IPS-NIHi7 (cell line): ENCODE measurements around the gene PIM3.
"Not testable (repeated sequence)": the region's sequence is repeated elsewhere in the genome, so short reads cannot be mapped to it uniquely, and the experiment has no call there.

Experiments
- DNase-seq: peaks from one replicate; pipeline ENCODE4 v3.0.0; 2012; ENCODE audit warnings: mixed read lengths; ENCODE audit errors: extremely low spot score

The PIM3 gene

GRCh38 chr22:49943405-49943765 is 17.2 kb upstream of the PIM3 start:
- no peak for DNase-seq

- DNase-seq: no peak
Observed at GRCh38 chr22:49943771-49944398, 16.7 kb upstream of the PIM3 start.

GRCh38 chr22:49944399-49944891 is 16.1 kb upstream of the PIM3 start:
- DNase-seq: no peak

GRCh38 chr22:49945042-49945794 is 15.4 kb upstream of the PIM3 start:
- not testable (repeated sequence) for DNase-seq

GRCh38 chr22:49946612-49947295 is 13.8 kb upstream of the PIM3 start:
- DNase-seq: no peak

- DNase-seq: no peak
Observed at GRCh38 chr22:49947296-49947622, 13.3 kb upstream of the PIM3 start.

- DNase-seq: no peak
Observed at GRCh38 chr22:49948116-49948957, 12.2 kb upstream of the PIM3 start.

- no peak for DNase-seq
Observed at GRCh38 chr22:49948958-49949913, 11.3 kb upstream of the PIM3 start.

- DNase-seq: no peak
Observed at GRCh38 chr22:49949914-49950292, 10.7 kb upstream of the PIM3 start.

GRCh38 chr22:49950396-49950994 is 10.1 kb upstream of the PIM3 start:
- no peak for DNase-seq

- DNase-seq: no peak
Observed at GRCh38 chr22:49951000-49951677, 9.4 kb upstream of the PIM3 start.

GRCh38 chr22:49951678-49951985 is 8.9 kb upstream of the PIM3 start:
- DNase-seq: no peak

- DNase-seq: no peak
Observed at GRCh38 chr22:49951986-49952896, 8.3 kb upstream of the PIM3 start.

GRCh38 chr22:49953027-49953679 is 7.4 kb upstream of the PIM3 start:
- no peak for DNase-seq

GRCh38 chr22:49953680-49954344 is 6.8 kb upstream of the PIM3 start:
- DNase-seq: no peak

GRCh38 chr22:49954354-49954753 is 6.2 kb upstream of the PIM3 start:
- DNase-seq: no peak

- no peak for DNase-seq
Observed at GRCh38 chr22:49954991-49955580, 5.5 kb upstream of the PIM3 start.
